D341Med (cell line): ENCODE measurements around the gene ITGA2.

Source experiments
- DNase-seq: peaks from one replicate; pipeline ENCODE4 v3.0.0; 2012; ENCODE audit warnings: low spot score

ITGA2 gene

DNA sequence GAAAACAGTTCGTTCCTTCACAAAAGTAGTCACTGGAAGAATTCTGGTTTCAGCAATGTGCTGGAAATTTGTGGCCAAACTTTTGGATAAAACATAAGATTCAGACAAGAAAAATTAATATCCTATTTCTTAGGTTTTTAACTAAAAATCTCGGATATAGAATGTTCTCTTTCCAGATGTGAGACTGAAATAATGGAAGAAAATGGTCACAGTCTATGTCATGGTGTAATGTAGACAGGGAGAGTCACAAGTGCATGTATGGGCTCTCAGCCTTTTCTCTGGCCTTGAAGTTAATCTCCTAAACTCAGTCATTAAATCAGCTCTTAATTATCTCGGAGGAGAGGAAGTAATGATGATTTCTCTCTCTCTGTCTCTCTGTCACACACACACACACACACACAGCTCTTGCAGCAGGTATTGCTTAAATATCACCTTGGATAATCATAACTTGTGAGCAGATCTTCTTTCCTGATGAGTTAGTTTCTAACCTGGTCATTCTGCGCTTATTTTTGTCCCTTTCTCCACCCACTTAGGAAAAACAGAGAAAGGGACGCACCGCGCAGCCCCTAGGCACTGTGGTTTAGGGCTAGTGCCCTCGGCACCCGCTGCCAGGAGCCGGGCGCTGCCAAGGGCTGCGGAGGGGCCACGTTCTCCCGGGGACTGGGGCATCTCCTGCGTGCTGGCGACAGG, 672 bp upstream of the ITGA2 start:
- DNase-seq: no peak

DNA sequence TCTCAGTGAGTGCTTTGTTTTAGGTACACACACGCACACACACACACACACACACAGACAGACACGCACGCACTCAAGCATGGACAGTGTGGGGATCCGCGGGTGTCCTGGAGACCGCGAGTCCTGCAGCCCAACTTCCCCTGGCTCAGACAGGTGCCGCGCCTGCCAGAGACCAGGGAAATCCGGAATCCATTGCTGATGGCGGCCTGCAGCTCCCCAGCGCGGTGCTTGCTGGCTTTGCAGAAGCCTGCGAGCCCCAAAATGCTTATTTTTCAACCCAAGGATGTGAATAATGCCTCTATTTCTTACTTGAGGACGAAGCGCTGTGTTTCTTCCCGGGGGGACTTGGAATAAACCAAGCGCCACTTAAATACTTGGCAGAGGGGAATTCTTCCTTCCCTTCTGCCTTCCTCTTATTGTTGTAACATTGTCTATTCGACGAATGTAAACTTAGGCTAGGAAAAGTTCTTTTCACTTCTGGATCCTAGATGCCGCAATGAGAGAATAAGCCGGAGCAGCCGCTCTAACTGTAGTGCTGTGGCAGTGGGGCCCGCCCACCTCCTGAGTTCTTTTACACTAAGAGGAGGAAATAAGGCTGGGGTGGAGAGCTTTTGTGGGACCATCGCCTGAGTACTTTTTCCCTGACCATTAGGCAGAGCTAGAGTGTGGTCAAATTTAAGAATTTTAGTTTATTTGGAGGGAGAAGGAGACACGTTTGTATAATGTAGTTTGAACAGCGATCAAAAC, 802 bp downstream of the ITGA2 start:
- peak; percentile 51 for DNase-seq

DNA sequence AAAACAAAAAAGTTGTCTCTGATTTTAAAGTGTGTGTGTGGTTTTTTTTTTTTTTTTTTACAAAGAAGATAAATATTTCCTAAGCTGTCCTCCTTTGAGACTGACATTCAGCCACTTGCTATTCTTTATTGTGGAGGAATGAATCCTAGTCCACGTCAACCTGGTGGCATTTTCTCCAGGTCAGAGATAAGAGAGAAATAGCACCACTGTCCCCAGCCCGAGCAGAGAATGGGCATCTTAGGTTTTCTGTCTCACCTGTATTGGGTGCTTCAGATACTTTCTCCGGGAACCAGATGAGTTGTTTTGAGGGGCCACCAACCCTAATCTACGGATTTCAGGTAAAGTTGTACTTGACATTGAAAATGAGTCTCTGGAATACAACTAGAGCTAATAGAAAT, 1.4 kb downstream of the ITGA2 start:
- no peak for DNase-seq

DNA sequence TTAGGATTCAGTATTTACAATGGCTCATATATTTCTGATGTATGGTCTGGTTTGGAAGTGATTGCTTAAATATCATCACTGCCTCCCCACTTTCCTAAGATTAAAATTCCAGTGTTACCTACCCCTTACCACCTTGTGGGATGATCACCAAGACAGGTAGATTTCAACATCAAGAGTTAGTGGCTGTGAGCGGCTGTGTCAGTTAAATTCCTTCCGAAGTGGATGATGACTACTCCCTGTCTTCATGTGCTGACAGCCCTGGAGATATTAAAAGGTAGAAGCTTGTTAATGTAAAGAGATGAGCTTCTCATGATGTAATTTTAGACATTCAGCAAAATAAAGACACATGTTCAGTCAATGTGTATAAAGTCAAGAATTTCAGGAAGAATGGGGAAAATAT, 4.2 kb downstream of the ITGA2 start:
- DNase-seq: no peak

DNA sequence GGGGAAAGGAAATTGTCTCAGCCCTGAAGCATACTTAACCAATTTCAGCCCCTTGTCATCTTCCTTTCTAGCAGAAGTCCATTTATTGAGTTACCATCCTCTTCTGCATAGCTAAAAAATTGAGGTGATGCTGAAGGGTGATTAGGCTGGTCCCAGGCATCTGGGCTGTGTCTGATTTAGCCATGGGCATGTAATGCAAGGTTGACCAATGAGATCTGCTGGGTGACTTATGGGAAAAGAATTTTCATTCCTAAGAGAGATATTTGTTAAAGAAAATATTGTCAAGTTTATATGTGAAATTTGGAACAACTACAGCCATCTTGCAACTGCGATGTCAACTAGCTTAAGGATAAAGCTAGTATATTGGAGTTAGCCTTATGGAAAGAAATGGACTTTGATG, 5.1 kb downstream of the ITGA2 start:
- no peak for DNase-seq

DNA sequence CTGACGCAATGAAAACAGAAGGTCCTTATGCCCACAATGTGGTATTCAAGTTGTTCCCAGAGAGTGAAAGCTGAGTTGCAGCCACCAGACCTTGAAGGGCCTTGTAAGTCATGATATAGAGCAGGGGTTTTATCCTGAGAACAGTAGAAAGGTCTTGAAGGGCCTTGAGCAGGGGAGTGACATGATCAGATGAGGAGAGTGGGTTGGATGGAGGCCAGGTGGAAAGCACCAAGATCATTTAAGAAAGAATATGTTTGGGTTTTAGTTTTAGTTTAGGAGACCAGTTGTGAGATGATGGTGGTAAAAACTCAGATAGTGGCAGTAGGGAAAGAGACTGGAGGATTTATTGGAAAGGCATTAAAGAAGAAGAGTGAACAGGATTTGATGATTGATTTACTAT, 5.9 kb downstream of the ITGA2 start:
- DNase-seq: no peak

DNA sequence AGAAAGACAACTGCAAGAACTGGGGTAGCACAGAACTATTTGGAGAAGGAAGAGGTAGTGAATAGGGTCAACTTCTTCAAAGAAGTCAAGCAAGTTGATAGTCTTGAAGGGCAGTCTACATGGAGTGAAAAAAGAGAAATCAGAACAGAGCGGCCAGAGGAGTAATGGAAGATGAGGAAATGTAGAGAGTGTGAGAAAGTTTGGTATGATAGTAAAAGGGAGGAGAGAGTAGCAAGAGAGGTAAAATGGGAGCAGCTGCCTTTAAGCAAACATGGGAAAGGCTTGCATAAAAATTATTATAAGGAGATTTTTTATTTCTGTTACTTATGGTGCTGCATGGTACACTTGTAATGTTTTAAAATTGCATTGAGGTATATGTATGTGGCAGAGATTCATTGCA, 6.8 kb downstream of the ITGA2 start:
- DNase-seq: no peak

DNA sequence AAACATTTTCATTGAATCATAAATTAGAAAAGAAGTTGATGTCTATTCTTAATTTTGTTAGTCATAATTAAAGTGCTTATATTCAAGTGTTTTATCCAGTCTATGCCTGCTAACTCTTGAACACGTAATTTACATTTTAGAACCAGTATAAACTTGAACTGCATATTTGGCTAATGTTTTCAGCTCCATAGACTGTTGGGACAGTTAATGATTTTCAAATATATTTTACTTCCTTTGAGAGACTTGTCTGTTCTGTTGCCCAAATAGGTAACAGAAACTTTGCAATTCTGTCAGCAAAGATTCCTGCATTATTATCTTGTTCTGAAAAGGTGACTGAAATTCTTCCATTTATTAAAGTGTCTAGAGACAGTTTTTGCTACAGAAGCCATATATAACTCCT, 7.8 kb downstream of the ITGA2 start:
- no peak for DNase-seq

DNA sequence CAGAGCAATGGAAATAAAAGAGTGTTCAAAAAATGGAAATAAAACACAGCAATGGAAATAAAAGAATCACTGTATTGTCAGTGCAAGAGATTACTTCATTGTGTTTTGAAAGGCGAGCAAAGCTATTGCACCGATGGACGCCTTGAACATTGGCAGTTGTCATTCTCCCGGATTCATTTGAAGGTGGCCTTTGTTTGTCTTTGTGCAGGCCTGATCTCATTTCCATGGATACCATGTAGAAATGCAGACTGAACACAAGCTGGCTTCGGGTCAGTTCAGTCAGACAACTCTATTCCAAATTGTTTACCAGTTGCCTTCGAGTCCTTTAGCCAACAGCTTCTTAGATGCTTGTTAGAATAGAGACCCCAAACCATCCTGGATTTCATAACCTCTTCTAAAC, 8.3 kb downstream of the ITGA2 start:
- no peak for DNase-seq

DNA sequence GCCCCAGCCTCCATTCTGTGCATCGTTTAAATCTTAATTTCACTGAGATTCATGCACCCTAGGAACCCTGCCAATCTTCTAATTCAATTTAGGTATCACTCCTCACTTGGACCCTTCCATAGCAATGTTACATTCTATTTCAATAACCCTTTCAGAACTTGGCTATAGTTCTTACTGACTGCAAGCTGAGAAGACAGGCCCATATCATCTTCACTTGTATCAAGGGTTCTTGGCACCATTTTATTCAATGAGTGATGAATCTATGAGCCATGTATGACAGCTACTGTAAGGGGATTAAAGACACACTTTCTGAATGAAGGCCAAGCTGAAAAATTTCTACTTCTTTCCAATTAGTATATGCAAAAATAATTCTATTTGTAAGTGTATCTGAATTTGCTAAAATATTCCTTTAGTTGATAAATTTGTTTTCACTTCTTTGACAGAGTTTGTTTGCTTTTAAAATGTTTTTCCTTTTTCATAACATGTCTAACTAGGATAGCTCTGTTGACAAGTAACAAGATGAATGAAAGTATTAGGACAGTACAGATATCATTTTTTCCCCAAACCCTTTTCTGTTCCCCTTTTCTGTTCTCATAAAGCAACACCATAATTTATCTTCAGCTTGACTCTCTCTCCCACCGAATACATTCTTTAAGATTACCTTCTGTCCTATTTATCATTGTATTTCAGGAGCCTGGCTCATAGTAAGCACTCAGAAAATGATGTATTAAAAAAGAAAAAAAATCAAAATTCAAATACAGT, 9.6 kb downstream of the ITGA2 start:
- DNase-seq: no peak

DNA sequence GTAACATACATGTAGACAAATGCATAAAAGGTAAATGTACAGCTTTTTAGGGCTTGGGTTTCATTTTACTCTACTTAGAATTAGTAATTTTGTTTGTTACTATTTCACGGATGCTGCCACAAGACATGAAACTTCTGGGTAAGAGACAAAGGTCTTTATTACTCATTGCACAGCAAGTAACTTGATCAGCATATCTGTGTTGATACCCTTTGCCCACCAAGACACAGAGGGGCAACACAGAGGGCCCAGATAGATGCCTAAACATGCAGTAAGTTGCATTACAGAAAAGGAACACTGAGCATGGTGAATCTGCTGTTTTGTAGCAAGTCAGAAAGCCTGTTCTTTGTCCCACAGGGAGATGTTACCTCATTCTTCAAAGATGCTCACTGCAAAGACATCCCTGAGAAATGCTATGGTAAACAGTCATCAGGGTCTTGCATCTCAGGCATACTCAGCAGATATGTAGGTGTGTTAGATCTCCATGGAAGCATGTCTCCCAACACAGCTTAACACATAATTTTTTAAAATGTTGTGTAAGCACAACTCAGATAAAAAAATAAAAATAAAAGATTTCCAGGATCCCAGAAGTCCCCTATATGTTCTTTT, 10.3 kb downstream of the ITGA2 start:
- no peak for DNase-seq

DNA sequence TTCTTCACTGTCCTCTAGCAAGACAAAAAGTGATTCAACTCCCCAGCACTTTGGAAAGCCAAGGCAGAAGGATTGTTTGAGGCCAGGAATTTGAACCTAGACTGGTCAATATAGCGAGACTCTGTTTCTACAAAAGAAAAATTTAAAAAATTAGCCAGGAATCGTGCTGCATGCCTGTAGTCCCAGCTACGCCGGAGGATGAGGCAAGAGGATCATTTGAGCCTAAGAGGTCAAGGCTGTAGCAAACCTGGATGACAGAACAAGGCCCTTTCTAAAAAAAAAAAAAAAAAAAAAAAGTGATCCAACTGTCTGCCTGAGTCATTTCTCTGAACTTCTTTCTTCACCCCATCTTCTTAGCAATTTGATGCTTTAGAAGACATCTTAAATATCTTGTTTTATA, 12.4 kb downstream of the ITGA2 start:
- DNase-seq: no peak

DNA sequence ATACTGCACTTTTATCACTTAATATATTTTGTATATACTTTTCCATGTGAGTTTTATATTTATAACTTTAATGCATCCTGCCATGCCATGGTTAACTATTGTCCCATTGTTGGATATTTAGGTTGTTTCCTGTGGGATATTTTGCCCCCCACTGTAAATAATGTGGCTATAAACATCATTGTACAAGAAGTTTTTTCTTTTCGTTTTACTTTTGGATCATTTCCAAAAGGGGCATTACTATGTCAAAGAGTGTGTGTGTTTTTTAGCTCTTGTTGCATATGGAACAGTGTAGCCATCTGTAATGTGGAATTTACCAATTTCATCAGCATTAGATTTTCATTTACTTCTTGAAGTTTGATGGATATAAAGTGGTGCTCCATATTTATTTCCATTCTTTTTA, 13.3 kb downstream of the ITGA2 start:
- DNase-seq: no peak

DNA sequence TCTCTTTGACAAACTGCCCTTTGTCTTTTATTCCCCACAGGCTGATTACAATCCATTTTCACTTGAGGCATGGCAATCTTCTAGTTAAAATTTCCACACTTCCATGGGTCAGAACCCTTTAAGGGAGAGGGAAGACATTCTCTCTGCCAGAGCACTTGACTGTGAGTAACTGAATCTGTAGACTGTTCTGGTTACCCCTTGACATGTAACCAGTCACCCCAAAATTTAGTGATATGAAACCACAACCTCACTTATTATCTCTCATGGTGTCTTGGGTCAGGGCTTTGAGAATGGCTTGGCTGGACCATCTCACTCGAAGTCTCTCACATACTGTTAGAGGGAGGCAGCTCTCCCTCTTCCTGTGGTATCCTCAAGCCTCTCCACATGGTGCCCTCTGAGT, 14.0 kb downstream of the ITGA2 start:
- no peak for DNase-seq

DNA sequence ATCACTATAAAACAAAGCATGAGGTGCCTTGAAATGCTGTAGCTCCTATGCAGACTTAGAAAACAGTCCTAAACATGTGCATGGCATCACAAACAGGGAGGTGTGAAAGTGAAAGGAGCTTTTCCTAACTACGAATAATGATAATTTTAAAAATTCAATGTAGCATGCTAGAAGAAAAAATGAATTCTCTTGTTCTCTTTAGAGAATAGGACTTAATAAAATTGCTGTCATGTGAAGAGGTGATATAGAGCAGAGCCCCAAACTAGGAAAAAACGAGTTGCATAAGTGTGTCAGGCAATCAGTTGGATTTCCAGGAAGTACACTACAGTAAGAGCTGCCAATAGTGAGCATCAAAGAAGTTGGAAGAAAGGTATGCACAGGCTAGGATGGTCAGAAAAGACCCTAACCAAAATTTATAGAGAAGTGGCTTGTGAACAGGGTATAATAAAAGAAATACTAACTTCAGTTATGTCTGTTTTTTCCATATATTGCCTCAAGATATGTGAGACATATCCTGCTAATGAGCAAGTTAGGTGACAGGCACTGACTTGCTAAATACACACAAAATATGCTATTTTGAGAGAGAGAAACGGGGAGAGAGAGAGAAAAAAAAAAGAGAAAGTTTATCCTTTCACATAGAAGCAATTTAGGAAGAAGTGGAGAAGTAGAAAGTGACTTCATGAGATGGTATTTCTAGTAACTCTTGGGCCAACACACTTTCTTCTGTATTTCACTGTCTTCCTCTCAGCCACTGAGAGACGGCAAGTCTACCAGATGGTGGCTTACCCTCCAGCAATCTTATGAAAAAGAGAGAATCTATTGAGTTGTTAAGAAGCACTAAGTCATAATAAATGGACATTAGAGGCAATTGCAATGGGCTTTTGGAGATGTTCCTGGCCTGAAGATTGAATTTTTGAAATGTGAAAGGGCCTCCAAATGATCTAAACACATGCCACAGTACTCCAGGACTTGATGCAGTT, 18.0 kb downstream of the ITGA2 start:
- DNase-seq: no peak

DNA sequence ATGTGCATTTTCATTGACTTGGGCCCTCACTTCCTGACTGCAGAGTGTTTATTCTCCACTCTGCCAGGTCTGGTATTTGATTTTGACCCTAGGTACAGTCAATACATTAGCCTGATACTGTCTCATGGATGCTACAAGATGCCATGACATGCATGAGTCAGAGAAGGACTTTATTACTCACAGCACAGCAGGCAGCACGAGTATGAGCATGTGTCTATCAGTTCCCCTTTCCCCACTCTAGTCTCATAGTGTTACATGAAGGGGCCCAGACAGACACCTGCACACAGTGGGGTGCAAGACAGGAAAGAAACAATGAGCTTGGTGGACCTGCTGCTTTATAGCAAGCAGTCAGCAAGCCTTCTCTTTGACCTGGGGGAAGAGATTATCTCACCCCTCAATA, 19.6 kb downstream of the ITGA2 start:
- DNase-seq: no peak

DNA sequence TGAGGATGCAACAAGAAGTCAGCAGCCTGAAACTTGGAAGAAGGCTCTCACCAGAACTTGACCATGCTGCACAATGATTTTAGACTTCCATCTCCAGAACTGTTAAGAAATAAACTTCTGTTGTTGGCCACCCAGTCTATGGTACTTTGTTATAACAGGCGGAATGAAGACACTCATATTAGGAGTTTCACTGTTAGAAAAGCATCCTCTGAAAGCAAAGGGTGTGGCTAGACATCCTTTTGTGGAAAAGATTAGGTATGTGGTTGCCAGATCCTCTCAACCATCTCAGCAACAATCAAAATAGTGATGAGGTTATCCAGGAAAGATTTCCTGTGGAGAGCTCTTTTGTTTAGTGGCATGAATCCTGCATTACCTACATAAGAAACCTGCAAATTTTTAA, 20.7 kb downstream of the ITGA2 start:
- no peak for DNase-seq

DNA sequence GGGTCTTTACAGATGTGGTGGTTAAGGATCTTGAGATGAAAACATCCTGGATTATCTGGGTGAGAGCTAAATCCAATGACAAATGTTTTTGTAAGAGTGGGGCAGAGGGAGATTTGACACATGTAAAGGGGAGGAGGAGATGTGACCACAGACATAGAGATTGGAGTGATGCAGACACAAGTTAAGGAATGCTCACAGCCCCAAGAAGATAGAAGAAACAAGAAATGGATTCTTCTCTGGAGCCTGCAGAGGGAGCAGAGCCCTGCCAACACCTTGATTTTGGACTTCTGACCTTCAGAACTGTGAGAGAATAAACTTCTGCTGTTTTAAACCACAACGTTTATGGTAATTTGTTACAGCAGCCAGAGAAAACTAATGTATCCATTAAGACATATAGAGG, 21.7 kb downstream of the ITGA2 start:
- no peak for DNase-seq

DNA sequence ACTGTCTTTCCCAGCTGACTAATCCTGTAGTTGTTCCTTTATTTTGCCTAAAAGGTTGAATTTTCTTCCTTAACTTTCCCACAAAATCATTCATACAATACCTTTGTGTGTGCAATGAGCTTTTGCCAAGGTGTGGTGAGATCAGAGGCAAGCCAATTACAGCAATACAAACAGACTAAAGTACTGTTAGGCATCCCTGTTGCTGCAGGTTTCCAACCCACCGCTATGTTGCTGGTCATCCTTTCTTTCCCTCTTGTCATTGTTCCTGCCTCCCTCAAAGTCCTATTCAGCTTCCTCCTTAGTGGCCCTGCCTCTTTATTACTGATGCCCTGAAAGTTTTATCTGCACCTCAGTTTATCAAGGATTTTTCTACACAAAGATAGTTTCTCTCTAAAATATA, 22.1 kb downstream of the ITGA2 start:
- DNase-seq: no peak

DNA sequence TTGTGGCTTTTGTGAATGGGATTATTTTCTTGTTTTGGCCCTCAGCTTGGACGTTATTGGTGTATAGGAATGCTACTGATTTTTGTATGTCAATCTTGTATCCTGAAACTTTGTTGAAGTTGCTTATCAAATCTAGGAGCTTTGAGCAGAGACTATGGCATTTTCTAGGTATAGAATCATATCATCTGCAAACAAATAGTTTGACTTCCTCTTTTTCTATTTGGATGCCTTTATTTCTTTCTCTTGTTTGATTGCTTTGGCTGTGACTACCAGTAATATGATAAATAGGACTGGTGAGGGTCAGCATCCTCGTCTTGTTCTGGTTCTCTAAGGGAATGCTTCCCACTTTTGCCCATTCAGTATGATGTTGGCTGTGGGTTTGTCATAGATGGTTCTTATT, 24.7 kb downstream of the ITGA2 start:
- DNase-seq: no peak

DNA sequence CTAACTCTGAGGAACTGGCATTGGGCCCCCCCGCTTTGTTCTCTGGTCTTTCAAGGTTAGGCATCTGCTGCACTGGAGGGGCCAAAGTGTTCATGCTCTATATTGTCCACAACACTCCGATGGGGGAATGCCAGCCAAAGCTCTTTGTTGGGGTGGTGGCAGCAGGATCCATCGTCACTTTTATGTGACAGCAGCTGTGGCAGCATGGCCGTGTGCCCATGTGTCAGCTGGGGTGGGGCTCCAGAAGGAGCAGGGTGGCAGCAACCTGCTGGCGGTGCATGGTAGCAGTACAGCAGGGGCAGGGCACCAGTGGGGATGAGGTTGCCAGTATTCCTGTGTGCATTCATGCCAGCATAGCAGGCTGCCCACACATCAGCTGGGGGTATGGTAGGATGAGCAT, 28.2 kb downstream of the ITGA2 start:
- no peak for DNase-seq
